Uterus (tissue), 4 donors: ENCODE measurements around the gene STRN3. TPM values are rescaled to one million over a fixed set of nuclear protein-coding genes. Genes with fewer than 3 reads are reported as not detected.

ENCODE experiments used
- DNase-seq, 2 donors: peaks; one replicate each; pipeline ENCODE4 v3.0.0-alpha.2; 2019 to 2020
- H3K27ac ChIP-seq, 2 donors: fragments of 200-600 bp; sonication (generic); 1 replicate in 1 of 2; 2 replicates in 1 of 2; pipeline ENCODE4 v1.5.1; 2016 to 2018
- H3K27me3 ChIP-seq, 2 donors: fragments of 200-600 bp; sonication (generic); one replicate each; pipeline ENCODE4 v1.5.1; 2018 to 2019; ENCODE audit warnings: control low read depth in 1 of 2
- H3K36me3 ChIP-seq, 2 donors: fragments of 200-600 bp; sonication (generic); one replicate each; pipeline ENCODE4 v1.5.1; 2019; ENCODE audit warnings: control low read depth in 1 of 2
- H3K4me1 ChIP-seq, 2 donors: fragments of 200-600 bp; sonication (generic); one replicate each; pipeline ENCODE4 v1.5.1; 2018 to 2019; ENCODE audit warnings: control low read depth in 1 of 2
- H3K4me3 ChIP-seq, 2 donors: fragments of 200-600 bp; sonication (generic); 1 replicate in 1 of 2; 2 replicates in 1 of 2; pipeline ENCODE4 v1.5.1; 2018 to 2019; ENCODE audit warnings: mild to moderate bottlenecking in 1 of 2
- H3K9me3 ChIP-seq, 2 donors: fragments of 200-600 bp; sonication (generic); one replicate each; pipeline ENCODE4 v1.5.1; 2019; ENCODE audit warnings: control low read depth in 1 of 2
- CTCF ChIP-seq, 4 experiments: fragments of 200-600 bp in 2 of 4; fragments of 450-650 bp in 2 of 4; sonication (generic) in 2 of 4; IDR thresholded peaks; one replicate each; pipeline ENCODE4 v1.5.1; 2016 to 2019; ENCODE audit warnings: antibody characterized with exemption in 4 of 4, mild to moderate bottlenecking in 2 of 4, moderate library complexity in 1 of 4
- POLR2A ChIP-seq, 2 donors: fragments of 450-650 bp; IDR thresholded peaks; one replicate each; pipeline ENCODE4 v1.6.1; 2016; ENCODE audit warnings: antibody characterized with exemption in 2 of 2, mild to moderate bottlenecking in 1 of 2, moderate library complexity in 1 of 2
- intact Hi-C: fragments of 100-400 bp; cut with DNase I; formaldehyde crosslinking; loops from one replicate; pipeline ENCODE4 v1.15.1; 2023; ENCODE audit warnings: low total_unique reads
- total RNA-seq, 4 donors: library from RNA; depleted of rRNA in 3 of 4; stranded (reverse); fragments of >200 nt in 3 of 4; gene quantifications; one replicate each; pipeline versions ENCODE4 v1.1.0 to v1.2.4, GENCODE V29; 2014 to 2023
- donor health status: DM: yes; HTN: yes; CAD: no.

The STRN3 gene
- total RNA-seq, 4 donors from 2014 or later = 25.9 to 82.0 (median 65.0) TPM

- H3K36me3 ChIP-seq = no peaks in the 10 kb centered on the region
- no peaks in the 10 kb centered on the region for H3K4me1 ChIP-seq
- H3K27me3 ChIP-seq = no peaks in the 10 kb centered on the region
- TF ChIP-seq POLR2A (IDR thresholded peaks at IDR 0.05) (no peak), CTCF (IDR thresholded peaks at IDR 0.05) (no peak)
- H3K27ac ChIP-seq = no peak overlapping the region
- intact Hi-C loops = no loop called here
- H3K4me3 ChIP-seq = no peak overlapping the region
- no peaks in the 10 kb centered on the region for H3K9me3 ChIP-seq
- no peak for DNase-seq
These were observed 170.7 kb downstream of the STRN3 start for GRCh38 chr14:30855345-30856037.

- Histone ChIP-seq H3K4me1 (no peaks in the 10 kb centered on the region), H3K9me3 (no peaks in the 10 kb centered on the region), H3K36me3 (no peaks in the 10 kb centered on the region), H3K27me3 (no peaks in the 10 kb centered on the region), H3K27ac (no peak overlapping the region), H3K4me3 (no peak overlapping the region)
- intact Hi-C loops = no loop called here
- TF ChIP-seq POLR2A (IDR thresholded peaks at IDR 0.05) (no peak), CTCF (IDR thresholded peaks at IDR 0.05) (no peak)
- DNase-seq = no peak
These were observed 171.7 kb downstream of the STRN3 start for GRCh38 chr14:30854492-30854891.

DNA sequence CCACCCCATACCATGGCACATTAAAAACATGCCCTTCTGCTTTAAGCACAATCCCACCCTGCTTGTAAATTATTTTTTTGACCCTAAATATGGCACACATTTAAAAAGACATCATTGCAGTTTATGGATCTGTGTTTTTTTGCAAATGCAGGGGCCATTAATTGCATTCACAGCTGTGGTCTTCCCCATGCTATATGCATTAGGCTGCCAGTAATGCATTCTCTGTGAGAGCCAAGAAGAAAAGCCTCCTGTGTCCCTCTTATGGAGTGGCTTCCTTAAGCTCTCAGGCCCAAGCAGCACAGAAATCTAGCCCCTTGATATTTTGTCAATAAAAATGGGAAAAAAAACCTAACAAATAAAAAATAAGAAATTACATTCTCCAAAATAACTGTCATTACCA, 172.2 kb downstream of the STRN3 start:
- no peak overlapping the region for H3K4me3 ChIP-seq
- no peaks in the 10 kb centered on the region for H3K4me1 ChIP-seq
- intact Hi-C loops = no loop called here
- DNase-seq = no peak
- no peak overlapping the region for H3K27ac ChIP-seq
- H3K36me3 ChIP-seq = no peaks in the 10 kb centered on the region
- H3K27me3 ChIP-seq = no peaks in the 10 kb centered on the region
- no peak for TF ChIP-seq POLR2A (IDR thresholded peaks at IDR 0.05)
- TF ChIP-seq CTCF (IDR thresholded peaks at IDR 0.05) = no peak
- no peaks in the 10 kb centered on the region for H3K9me3 ChIP-seq

DNA sequence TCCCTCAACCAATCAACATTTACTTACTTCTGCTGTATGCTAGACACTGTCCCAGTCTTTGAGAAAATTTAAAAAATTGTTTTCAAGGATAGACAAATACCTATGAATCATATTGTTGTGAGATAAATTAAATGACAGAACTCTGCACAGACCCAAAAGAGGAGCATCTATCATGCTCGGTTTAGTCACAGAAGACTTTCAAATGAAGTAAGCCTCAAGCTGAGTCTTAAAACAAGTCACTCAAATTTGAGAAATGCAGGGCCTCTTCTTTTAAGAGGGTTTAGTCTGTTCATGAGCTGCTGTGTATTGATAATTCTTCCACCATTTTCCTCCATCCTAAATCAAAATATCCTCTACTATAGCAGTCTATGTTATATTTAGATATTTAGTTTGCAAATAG, 176.2 kb downstream of the STRN3 start:
- H3K9me3 ChIP-seq = no peaks in the 10 kb centered on the region
- H3K27ac ChIP-seq = no peak overlapping the region
- H3K36me3 ChIP-seq = no peaks in the 10 kb centered on the region
- no peak overlapping the region for H3K4me3 ChIP-seq
- DNase-seq = no peak
- no peaks in the 10 kb centered on the region for H3K4me1 ChIP-seq
- intact Hi-C loops = no loop called here
- H3K27me3 ChIP-seq = no peaks in the 10 kb centered on the region
- TF ChIP-seq CTCF (IDR thresholded peaks at IDR 0.05) (no peak), POLR2A (IDR thresholded peaks at IDR 0.05) (no peak)

DNA sequence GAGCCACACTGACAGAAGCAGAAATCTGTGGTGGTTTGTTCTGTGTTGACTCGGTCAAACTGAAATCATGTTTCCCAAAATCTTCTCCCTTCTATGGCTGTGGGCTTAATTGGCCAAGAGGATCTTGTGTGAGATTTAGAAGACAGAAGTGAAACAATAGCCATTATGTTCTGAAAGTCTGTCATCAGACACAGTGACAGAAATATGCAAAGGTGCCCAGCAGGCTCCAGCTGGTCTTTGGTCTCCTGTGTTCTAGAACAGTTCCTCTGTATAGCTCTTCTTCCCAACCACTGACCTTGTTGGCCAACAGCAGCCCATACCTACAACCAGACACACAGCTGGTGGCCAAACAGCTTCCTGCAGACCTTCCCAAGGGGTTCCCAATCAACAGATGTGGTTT, 176.8 kb downstream of the STRN3 start:
- intact Hi-C loops = no loop called here
- TF ChIP-seq POLR2A (IDR thresholded peaks at IDR 0.05) = no peak
- TF ChIP-seq CTCF (IDR thresholded peaks at IDR 0.05) = no peak
- no peaks in the 10 kb centered on the region for H3K9me3 ChIP-seq
- no peak for DNase-seq
- H3K4me1 ChIP-seq = no peaks in the 10 kb centered on the region
- H3K36me3 ChIP-seq = no peaks in the 10 kb centered on the region
- no peaks in the 10 kb centered on the region for H3K27me3 ChIP-seq
- no peak overlapping the region for H3K4me3 ChIP-seq
- no peak overlapping the region for H3K27ac ChIP-seq
